ENCODE data around the gene FAAP100. TPM values are rescaled to one million over a fixed set of nuclear protein-coding genes. Genes with fewer than 3 reads are reported as not detected.
"Not testable (repeated sequence)": the region's sequence is repeated elsewhere in the genome, so short reads cannot be mapped to it uniquely, and the experiment has no call there.

Gene FAAP100, protein sequence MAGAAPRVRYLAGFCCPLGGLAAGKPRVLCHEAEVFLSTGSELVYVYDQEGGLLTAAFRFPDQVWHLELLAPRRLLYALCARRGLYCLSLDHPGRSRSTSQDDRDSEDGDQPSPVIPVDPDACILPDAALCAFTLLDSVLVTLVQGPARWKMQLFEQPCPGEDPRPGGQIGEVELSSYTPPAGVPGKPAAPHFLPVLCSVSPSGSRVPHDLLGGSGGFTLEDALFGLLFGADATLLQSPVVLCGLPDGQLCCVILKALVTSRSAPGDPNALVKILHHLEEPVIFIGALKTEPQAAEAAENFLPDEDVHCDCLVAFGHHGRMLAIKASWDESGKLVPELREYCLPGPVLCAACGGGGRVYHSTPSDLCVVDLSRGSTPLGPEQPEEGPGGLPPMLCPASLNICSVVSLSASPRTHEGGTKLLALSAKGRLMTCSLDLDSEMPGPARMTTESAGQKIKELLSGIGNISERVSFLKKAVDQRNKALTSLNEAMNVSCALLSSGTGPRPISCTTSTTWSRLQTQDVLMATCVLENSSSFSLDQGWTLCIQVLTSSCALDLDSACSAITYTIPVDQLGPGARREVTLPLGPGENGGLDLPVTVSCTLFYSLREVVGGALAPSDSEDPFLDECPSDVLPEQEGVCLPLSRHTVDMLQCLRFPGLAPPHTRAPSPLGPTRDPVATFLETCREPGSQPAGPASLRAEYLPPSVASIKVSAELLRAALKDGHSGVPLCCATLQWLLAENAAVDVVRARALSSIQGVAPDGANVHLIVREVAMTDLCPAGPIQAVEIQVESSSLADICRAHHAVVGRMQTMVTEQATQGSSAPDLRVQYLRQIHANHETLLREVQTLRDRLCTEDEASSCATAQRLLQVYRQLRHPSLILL
- total RNA-seq (10 to 100 TPM; 52.5 to 55.9 TPM), polyA plus RNA-seq (10 to 100 TPM in 2 of 3 donors, 1 to 10 TPM in 1; 9.1 to 17.4 (median 11.7) TPM), total RNA-seq (39.9 to 158 (median 69.3) reads per million in 6 experiments)

GRCh38 chr17:81552244-81553017 lies at the start of gene FAAP100:
FAAP100 (minus strand) TSS chr17:81552353; CDS start chr17:81552330, 23 bp downstream.
- Mint-ChIP-seq H3K9me3 (no peaks in the 10 kb centered on the region), H3K27me3 (no peaks in the 10 kb centered on the region), H3K4me1 (peaks cover 12 to 40% (median 31%) of the 10 kb centered on the region in 4 donors), H3K27ac (peak within 1 kb of the TSS; percentile 72 to 95 (median 92)), H3K4me3 (peak within 1 kb of the TSS; percentile 85 to 93 (median 89)), H3K36me3 (peaks cover 0 to 26% (median 0%) of the 10 kb centered on the region in 3 donors)
- ATAC-seq (peak; percentile 66), DNase-seq (peak; percentile 70 to 93 (median 84))
- POLR2A ChIA-PET = interaction anchor here (0.6 to 8.3 kb wide), 17 partner anchors 8 to 1098 kb away, joined by 3 to 140 read pairs (median 6); partner anchors contain the start of genes ACTG1, ARL16, CCDC137 and HGS

DNA sequence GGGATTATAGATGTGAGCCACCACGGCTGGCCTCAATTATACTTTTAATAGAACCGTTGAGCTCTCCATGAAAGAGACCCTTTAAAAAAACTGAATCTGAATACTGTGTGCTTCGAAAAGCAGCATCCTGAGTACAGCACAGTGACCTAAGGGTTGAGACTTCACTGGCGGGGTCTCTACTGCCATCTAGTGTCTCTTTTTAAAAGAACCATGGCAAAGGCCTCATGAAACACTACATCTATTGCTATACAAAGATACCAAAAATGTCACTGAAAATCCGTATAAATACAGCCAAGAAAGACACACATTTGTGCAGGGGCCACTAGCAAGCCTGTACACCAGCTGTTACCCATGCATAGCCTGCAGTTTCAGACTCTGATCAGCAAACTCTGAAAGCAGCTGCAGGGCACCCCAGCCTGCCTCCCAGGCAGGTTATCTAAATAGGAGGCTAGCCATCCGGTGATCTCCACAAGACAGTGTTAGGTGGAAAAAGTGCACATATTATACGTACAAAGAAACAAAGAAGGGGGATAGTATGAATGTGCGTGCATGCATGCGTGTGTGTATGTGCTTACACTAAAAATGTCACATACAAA lies 49.5 kb upstream of the FAAP100 start:
- no peak overlapping the region for H3K4me3 Mint-ChIP-seq
- H3K27me3 Mint-ChIP-seq = no peaks in the 10 kb centered on the region
- DNase-seq (peak in 9 of 10 donors; percentile 6 to 73 (median 53)), ATAC-seq (peak; percentile 92 to 98)
- POLR2A ChIA-PET = interaction anchor here (0.6 to 2.3 kb wide), 6 partner anchors 49 to 611 kb away, joined by 3 to 6 read pairs (median 5); partner anchors contain the start of gene FAAP100
- H3K27ac Mint-ChIP-seq = peak overlapping the region in 5 of 10 donors; percentile 48 to 73 (median 59)
- no peaks in the 10 kb centered on the region for H3K9me3 Mint-ChIP-seq
- peaks cover 0 to 73% (median 5%) of the 10 kb centered on the region in 3 donors for H3K36me3 Mint-ChIP-seq
- peaks cover 3 to 17% (median 7%) of the 10 kb centered on the region in 4 donors for H3K4me1 Mint-ChIP-seq

- no peaks in the 10 kb centered on the region for H3K27me3 Mint-ChIP-seq
- DNase-seq = no peak
- peak overlapping the region in 3 of 10 donors; percentile 21 to 53 (median 24) for H3K27ac Mint-ChIP-seq
- no peaks in the 10 kb centered on the region for H3K9me3 Mint-ChIP-seq
- peak overlapping the region in 1 of 10 donors; percentile 14 for H3K4me3 Mint-ChIP-seq
- H3K4me1 Mint-ChIP-seq = peaks cover 3 to 17% (median 7%) of the 10 kb centered on the region in 4 donors
- ATAC-seq = no peak
- H3K36me3 Mint-ChIP-seq = peaks cover 0 to 73% (median 7%) of the 10 kb centered on the region in 3 donors
- POLR2A ChIA-PET = interaction anchor here (1.4 to 2.3 kb wide), 2 partner anchors 82 to 84 kb away, joined by 5 to 6 read pairs; no protein-coding TSS in a partner anchor
Measured at GRCh38 chr17:81599719-81600486, 47.8 kb upstream of the FAAP100 start.

- H3K4me1 Mint-ChIP-seq = peaks cover 0 to 6% (median 2%) of the 10 kb centered on the region in 4 donors
- POLR2A ChIA-PET = no interaction called here
- no peak overlapping the region for H3K4me3 Mint-ChIP-seq
- H3K36me3 Mint-ChIP-seq = peaks cover 0 to 93% (median 15%) of the 10 kb centered on the region in 3 donors
- no peaks in the 10 kb centered on the region for H3K9me3 Mint-ChIP-seq
- no peak for ATAC-seq
- no peak for DNase-seq
- H3K27me3 Mint-ChIP-seq = no peaks in the 10 kb centered on the region
- peak overlapping the region in 1 of 10 donors; percentile 15 for H3K27ac Mint-ChIP-seq
Measured at GRCh38 chr17:81593105-81593871, 41.1 kb upstream of the FAAP100 start.

DNA sequence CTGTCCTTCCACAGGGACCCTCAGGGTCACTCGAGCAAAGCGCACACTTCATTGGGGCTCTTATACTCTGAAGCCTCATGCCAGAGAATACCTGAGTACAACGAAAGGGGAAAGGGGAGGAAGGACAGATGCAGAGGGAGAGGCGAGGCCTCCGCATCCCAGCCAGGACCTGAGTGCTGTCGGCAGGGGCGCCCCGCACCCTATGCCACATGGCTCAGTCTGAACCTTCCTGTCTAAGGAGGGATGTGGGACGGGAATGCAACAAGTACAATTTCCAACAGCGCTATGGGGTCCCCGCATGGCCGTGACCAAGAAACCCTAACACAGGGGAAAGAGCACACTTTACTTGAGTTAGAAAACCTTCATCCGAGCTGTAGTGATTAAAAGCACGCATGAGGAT lies 39.8 kb upstream of the FAAP100 start:
- POLR2A ChIA-PET = no interaction called here

GRCh38 chr17:81590121-81590520 lies 38.0 kb upstream of the FAAP100 start:
- no peaks in the 10 kb centered on the region for H3K9me3 Mint-ChIP-seq
- no peak for DNase-seq
- H3K4me3 Mint-ChIP-seq = no peak overlapping the region
- H3K27me3 Mint-ChIP-seq = no peaks in the 10 kb centered on the region
- H3K27ac Mint-ChIP-seq = no peak overlapping the region
- peaks cover 0 to 91% (median 21%) of the 10 kb centered on the region in 3 donors for H3K36me3 Mint-ChIP-seq
- no peak for ATAC-seq
- peaks cover 0 to 5% (median 0%) of the 10 kb centered on the region in 4 donors for H3K4me1 Mint-ChIP-seq
- POLR2A ChIA-PET = no interaction called here

More for the DNA sequence above, 39.8 kb upstream of the FAAP100 start:
- H3K9me3 Mint-ChIP-seq = no peaks in the 10 kb centered on the region
- DNase-seq (no peak), ATAC-seq (no peak)
- peaks cover 0 to 5% (median 0%) of the 10 kb centered on the region in 4 donors for H3K4me1 Mint-ChIP-seq
- no peak overlapping the region for H3K27ac Mint-ChIP-seq
- no peak overlapping the region for H3K4me3 Mint-ChIP-seq
- H3K36me3 Mint-ChIP-seq = peaks cover 0 to 90% (median 18%) of the 10 kb centered on the region in 3 donors
- no peaks in the 10 kb centered on the region for H3K27me3 Mint-ChIP-seq

DNA sequence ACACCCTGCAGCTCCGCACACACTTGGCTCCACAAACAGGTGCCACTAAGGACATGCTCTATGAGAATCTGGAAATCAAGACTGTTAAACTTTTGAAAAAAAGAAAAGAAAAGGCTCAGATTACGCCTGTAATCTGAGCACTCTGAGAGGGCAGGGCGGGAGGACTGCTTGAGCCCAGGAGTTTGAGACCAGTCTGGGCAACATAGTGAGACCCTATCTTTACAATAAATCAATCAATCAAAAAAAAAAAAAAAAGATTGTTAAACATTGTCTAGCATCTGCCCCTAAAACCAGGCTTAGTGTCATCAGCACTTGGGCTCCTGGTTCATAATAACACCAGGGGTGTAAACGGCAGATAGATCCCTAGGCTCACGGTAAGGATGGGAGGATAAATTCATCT lies 37.5 kb upstream of the FAAP100 start:
- Mint-ChIP-seq H3K27ac (no peak overlapping the region), H3K36me3 (peaks cover 0 to 92% (median 21%) of the 10 kb centered on the region in 3 donors), H3K27me3 (no peaks in the 10 kb centered on the region), H3K4me3 (no peak overlapping the region), H3K4me1 (peaks cover 0 to 5% (median 0%) of the 10 kb centered on the region in 4 donors), H3K9me3 (no peaks in the 10 kb centered on the region)
- ATAC-seq (no peak), DNase-seq (no peak)
- POLR2A ChIA-PET = no interaction called here

DNA sequence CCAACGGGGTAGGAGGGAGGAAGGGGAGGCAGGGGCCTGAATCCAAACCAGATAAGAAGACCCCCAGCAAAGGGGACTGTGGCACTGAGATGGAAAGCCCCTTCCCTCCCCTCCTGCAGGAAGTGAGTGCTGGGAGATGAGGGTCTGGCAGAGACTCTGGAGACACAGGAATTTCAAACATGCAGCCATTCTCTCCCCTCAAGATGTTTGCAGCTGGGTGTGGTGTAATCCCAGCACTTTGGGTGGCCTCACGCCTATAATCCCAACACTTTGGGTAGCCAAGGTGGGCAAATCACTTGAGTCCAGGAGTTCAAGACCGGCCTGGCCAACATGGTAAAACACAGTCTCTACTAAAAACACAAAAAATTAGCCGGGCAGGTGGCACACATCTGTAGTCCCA lies 33.9 kb upstream of the FAAP100 start:
- ATAC-seq (no peak), DNase-seq (no peak)
- Mint-ChIP-seq H3K9me3 (no peaks in the 10 kb centered on the region), H3K36me3 (peaks cover 0 to 84% (median 16%) of the 10 kb centered on the region in 3 donors), H3K27me3 (no peaks in the 10 kb centered on the region), H3K4me1 (peaks cover 0 to 4% (median under 1%) of the 10 kb centered on the region in 4 donors), H3K4me3 (no peak overlapping the region), H3K27ac (no peak overlapping the region)
- POLR2A ChIA-PET = interaction anchor here (0.5 kb wide), 1 partner anchor 82 kb away, joined by 3 read pairs; no protein-coding TSS in a partner anchor

DNA sequence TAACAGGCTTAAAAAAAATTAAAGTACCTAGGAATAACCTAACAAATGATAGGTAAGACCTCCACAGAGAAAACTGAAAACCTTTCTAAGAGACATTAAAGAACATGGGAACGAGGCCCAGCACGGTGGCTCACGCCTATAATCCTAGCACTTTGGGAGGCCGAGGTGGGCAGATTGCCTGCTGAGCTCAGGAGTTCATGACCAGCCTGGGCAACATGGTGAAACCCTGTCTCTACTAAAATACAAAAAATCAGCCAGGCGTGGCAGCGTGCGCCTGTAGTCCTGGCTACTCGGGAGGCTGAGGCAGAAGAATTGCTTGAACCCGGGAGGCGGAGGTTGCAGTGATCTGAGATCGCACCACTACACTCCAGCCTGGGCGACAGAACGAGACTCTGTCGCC lies 32.6 kb upstream of the FAAP100 start:
- H3K9me3 Mint-ChIP-seq, H3K27me3 Mint-ChIP-seq, H3K4me3 Mint-ChIP-seq: not testable (repeated sequence)

DNA sequence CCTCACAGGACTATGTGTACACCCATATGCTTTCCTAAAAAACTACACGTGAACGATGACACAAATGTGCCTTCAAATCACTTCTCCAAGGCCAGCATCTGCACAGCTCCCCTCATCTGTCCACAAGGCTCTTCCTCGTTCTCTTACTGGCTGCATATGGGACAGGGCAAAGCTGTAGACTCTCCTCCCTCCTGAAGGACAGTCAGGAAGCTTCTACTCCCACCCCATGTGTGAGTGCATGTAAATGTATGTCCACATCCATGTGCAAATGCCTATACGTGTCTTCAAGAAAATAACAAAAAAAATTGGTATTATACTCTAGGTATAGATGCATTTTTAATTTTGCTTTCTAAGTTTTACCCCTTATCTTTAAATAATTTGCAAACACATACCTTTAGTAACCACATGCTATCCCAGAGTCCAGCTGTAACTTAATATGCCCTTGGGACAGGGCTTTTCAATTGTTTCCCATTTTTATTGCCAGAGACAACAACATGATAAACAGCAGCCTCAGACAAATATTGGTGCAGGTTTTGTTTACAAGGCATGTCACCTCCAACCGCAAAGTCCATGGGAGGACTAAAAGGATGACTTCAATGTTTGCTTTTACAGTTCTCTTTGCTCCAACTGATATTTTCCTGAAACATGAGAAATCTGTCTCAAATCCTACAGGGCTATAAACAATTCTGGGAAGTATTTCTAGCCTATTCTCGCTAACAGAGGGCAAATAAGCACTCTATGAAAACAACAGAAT lies 31.6 kb upstream of the FAAP100 start:
- H3K27me3 Mint-ChIP-seq = no peaks in the 10 kb centered on the region
- peak overlapping the region in 2 of 10 donors; percentile 49 to 59 for H3K27ac Mint-ChIP-seq
- peaks cover 0 to 15% (median 9%) of the 10 kb centered on the region in 4 donors for H3K4me1 Mint-ChIP-seq
- ATAC-seq (no peak), DNase-seq (no peak)
- H3K4me3 Mint-ChIP-seq = no peak overlapping the region
- H3K36me3 Mint-ChIP-seq = peaks cover 0 to 73% (median 17%) of the 10 kb centered on the region in 3 donors
- POLR2A ChIA-PET = no interaction called here
- no peaks in the 10 kb centered on the region for H3K9me3 Mint-ChIP-seq

More for the DNA sequence above, 32.6 kb upstream of the FAAP100 start:
- Mint-ChIP-seq H3K36me3 (peaks cover 0 to 78% (median 18%) of the 10 kb centered on the region in 3 donors), H3K27ac (peak overlapping the region in 1 of 10 donors; percentile 34)
- ATAC-seq, DNase-seq, POLR2A ChIA-PET, H3K4me1 Mint-ChIP-seq: not testable (repeated sequence)
